DND-41 (cell line): ENCODE data around the gene STXBP6.

Experiments used
- ATAC-seq: fragments of 200-7000 bp; cut with Tn5 transposase; 3 replicates; pipeline ENCODE4 v1.9.1; 2021; ENCODE audit warnings: low read depth; ENCODE audit not compliant: insufficient read depth
- DNase-seq: peaks from one replicate; pipeline ENCODE4 v3.0.0-alpha.2; 2020
- H2AFZ ChIP-seq: 2 replicates; pipeline ENCODE4 v1.6.0; 2012; ENCODE audit warnings: low read depth, low read length
- H3K27ac ChIP-seq: 2 replicates; pipeline ENCODE4 v1.5.1; 2012; ENCODE audit warnings: low read length, inconsistent platforms
- H3K27me3 ChIP-seq: fragments of 200-600 bp; sonication (generic); 2 replicates; pipeline ENCODE4 v1.6.0; 2012; ENCODE audit warnings: low read length, mild to moderate bottlenecking, inconsistent platforms; ENCODE audit not compliant: insufficient read depth, poor library complexity
- H3K36me3 ChIP-seq: 2 replicates; pipeline ENCODE4 v1.5.1; 2012; ENCODE audit warnings: low read length, inconsistent platforms; ENCODE audit not compliant: insufficient read depth
- H3K4me1 ChIP-seq: 2 replicates; pipeline ENCODE4 v1.5.1; 2012; ENCODE audit warnings: mild to moderate bottlenecking, low read length; ENCODE audit not compliant: insufficient read depth
- H3K4me2 ChIP-seq: 2 replicates; pipeline ENCODE4 v1.6.0; 2012; ENCODE audit warnings: mild to moderate bottlenecking, moderate library complexity, low read length, inconsistent platforms; ENCODE audit not compliant: insufficient read depth
- H3K4me3 ChIP-seq, 2 experiments: fragments of 200-600 bp in 1 of 2; shearing (Covaris generic) in 1 of 2; 2 replicates each; pipeline ENCODE4 v1.5.1; 2012 to 2016; ENCODE audit warnings: inconsistent platforms in 2 of 2, low read length in 2 of 2, mild to moderate bottlenecking in 2 of 2, low read depth in 1 of 2, moderate library complexity in 1 of 2
- H3K79me2 ChIP-seq: 2 replicates; pipeline ENCODE4 v1.6.0; 2012; ENCODE audit warnings: low read length, inconsistent platforms; ENCODE audit not compliant: insufficient read depth
- H3K9ac ChIP-seq: 2 replicates; pipeline ENCODE4 v1.6.0; 2012; ENCODE audit warnings: low read depth, mild to moderate bottlenecking, inconsistent platforms, low read length, moderate library complexity
- H3K9me3 ChIP-seq: 2 replicates; pipeline ENCODE4 v1.5.1; 2012; ENCODE audit warnings: low read length, moderate library complexity, mild to moderate bottlenecking, inconsistent platforms; ENCODE audit not compliant: insufficient read depth, severe bottlenecking
- H4K20me1 ChIP-seq: 2 replicates; pipeline ENCODE4 v1.6.0; 2012; ENCODE audit warnings: low read length; ENCODE audit not compliant: insufficient read depth
- EZH2 ChIP-seq: IDR thresholded peaks from 3 replicates; pipeline ENCODE4 v1.6.1; 2012; ENCODE audit warnings: borderline replicate concordance, low read depth, mild to moderate bottlenecking, moderate library complexity, low read length, inconsistent platforms; ENCODE audit not compliant: severe bottlenecking
- TF ChIP-seq, protein P1 (sequence below): IDR thresholded peaks from 2 replicates; pipeline ENCODE4 v1.5.1; 2012; ENCODE audit warnings: borderline replicate concordance, low read length, moderate library complexity, mild to moderate bottlenecking; ENCODE audit not compliant: poor library complexity, severe bottlenecking; ENCODE audit errors: extremely low read depth

The STXBP6 gene

DNA sequence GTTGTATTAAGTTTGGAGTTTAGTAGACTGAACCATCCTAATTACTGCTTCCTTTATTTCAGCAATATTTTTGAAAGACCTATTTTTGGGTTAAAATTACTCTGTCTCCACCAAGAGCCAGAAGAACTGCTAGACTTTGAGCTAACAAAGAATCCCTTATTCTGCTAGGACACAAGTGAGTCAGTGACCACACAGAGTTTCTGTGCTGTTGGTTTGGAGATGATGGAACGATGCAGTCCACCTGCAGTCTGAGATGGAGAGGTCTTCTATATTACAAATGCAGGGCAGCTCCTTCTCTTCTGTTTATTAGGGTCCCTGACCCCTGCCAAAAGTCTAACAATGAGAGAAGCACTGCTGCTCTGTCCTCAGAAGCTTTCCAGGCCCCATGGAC is 6.7 kb upstream of the STXBP6 start:
- H2AFZ ChIP-seq = no peak overlapping the region
- H3K36me3 ChIP-seq = no peaks in the 10 kb centered on the region
- no peak for TF ChIP-seq EZH2
- TF ChIP-seq, protein P1, sequence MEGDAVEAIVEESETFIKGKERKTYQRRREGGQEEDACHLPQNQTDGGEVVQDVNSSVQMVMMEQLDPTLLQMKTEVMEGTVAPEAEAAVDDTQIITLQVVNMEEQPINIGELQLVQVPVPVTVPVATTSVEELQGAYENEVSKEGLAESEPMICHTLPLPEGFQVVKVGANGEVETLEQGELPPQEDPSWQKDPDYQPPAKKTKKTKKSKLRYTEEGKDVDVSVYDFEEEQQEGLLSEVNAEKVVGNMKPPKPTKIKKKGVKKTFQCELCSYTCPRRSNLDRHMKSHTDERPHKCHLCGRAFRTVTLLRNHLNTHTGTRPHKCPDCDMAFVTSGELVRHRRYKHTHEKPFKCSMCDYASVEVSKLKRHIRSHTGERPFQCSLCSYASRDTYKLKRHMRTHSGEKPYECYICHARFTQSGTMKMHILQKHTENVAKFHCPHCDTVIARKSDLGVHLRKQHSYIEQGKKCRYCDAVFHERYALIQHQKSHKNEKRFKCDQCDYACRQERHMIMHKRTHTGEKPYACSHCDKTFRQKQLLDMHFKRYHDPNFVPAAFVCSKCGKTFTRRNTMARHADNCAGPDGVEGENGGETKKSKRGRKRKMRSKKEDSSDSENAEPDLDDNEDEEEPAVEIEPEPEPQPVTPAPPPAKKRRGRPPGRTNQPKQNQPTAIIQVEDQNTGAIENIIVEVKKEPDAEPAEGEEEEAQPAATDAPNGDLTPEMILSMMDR = no peak
- H3K4me1 ChIP-seq = no peaks in the 10 kb centered on the region
- no peaks in the 10 kb centered on the region for H4K20me1 ChIP-seq
- H3K9me3 ChIP-seq = no peaks in the 10 kb centered on the region
- DNase-seq = no peak
- H3K9ac ChIP-seq = no peak overlapping the region
- H3K4me3 ChIP-seq = no peak overlapping the region
- H3K27me3 ChIP-seq = peaks cover 4% of the 10 kb centered on the region
- H3K79me2 ChIP-seq = no peaks in the 10 kb centered on the region
- H3K4me2 ChIP-seq = no peak overlapping the region
- no peak overlapping the region for H3K27ac ChIP-seq
- ATAC-seq = no peak

DNA sequence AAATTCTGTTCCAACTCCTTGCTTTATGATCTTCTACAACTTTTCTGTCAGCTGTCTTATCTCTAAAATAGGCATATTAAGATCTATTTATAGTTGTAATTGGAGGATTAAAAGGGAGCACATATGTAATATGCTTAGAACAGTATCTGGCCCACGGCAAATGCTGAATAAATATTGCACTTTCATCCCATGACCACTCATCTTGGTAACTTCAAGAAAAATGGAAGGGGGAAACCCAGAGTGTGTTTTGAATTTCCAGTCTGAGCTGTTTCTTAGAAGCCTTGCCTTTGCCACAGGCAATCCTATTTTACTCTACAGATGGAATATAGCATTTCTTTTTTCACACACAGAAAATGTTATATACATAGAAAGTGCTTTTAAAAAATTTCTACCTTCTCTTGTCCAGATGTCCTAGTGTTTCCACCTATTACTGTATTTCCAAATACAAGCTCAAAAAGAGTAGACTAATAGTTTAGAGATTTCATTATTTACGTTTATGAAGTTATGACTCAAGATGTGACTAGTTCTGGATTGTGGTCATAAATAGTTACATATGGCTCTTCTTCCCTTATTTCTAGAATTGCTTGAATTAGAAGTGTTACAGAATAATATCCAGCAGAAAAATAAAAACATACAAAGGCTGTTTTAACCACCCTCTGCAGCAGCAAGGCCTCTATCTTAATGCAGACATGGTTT is 6.2 kb upstream of the STXBP6 start:
- H2AFZ ChIP-seq = no peak overlapping the region
- DNase-seq (no peak), ATAC-seq (no peak)
- H4K20me1 ChIP-seq = no peaks in the 10 kb centered on the region
- H3K4me3 ChIP-seq = no peak overlapping the region
- H3K36me3 ChIP-seq = no peaks in the 10 kb centered on the region
- H3K4me2 ChIP-seq = no peak overlapping the region
- H3K27me3 ChIP-seq = peaks cover 4% of the 10 kb centered on the region
- H3K9ac ChIP-seq = no peak overlapping the region
- no peaks in the 10 kb centered on the region for H3K4me1 ChIP-seq
- H3K9me3 ChIP-seq = no peaks in the 10 kb centered on the region
- H3K79me2 ChIP-seq = no peaks in the 10 kb centered on the region
- TF ChIP-seq EZH2 = no peak
- TF ChIP-seq, protein P1 = no peak
- H3K27ac ChIP-seq = no peak overlapping the region

DNA sequence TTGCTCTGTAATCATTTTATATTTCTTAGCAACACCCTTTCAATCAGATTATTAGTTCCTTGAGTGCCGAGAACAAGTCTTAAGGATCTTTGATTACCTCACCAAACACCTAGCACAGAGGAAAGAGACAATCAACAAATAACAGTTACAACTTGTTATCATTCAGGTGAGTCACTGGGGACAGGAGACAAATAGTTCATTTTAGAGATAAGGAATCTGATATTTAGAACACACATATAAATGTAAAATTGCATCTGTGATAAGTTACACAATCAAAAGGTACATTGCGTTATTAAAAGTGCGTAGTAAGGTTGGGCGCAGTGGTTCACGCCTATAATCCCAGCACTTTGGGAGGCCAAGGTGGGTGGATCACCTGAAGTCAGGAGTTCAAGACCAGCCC is 5.1 kb upstream of the STXBP6 start:
- Histone ChIP-seq H3K36me3 (no peaks in the 10 kb centered on the region), H3K27me3 (peaks cover 4% of the 10 kb centered on the region), H3K4me3 (no peak overlapping the region), H2AFZ (no peak overlapping the region), H3K9me3 (no peaks in the 10 kb centered on the region), H3K79me2 (no peaks in the 10 kb centered on the region), H4K20me1 (no peaks in the 10 kb centered on the region), H3K4me2 (no peak overlapping the region), H3K9ac (no peak overlapping the region), H3K4me1 (no peaks in the 10 kb centered on the region), H3K27ac (no peak overlapping the region)
- ATAC-seq = no peak
- no peak for DNase-seq
- no peak for TF ChIP-seq EZH2
- TF ChIP-seq, protein P1 = no peak
